ENCODE results near the gene PRCP. TPM values are rescaled to one million over a fixed set of nuclear protein-coding genes. Genes with fewer than 3 reads are reported as not detected.
A peak's percentile ranks its signal among the peaks of the same experiment; 100 is the strongest.

Gene PRCP
- total and polyA plus RNA-seq, 9 donors = 36.4 to 184 (median 62.8) TPM

- no peak for DNase-seq
- H3K4me3 ChIP-seq = no peak overlapping the region
- no peak overlapping the region for H3K27ac ChIP-seq
- no peaks in the 10 kb centered on the region for H3K36me3 ChIP-seq
- peaks cover 14% of the 10 kb centered on the region for H3K4me1 ChIP-seq (ENCODE audit: insufficient read depth)
- 57 to 68% (median 64%) methylated on average over 4 of the region's 4 CpGs for WGBS, 3 donors
- no peaks in the 10 kb centered on the region for H3K27me3 ChIP-seq
- no peaks in the 10 kb centered on the region for H3K9me3 ChIP-seq
- no peak for TF ChIP-seq CTCF (IDR thresholded peaks at IDR 0.05)
- TF ChIP-seq POLR2A (IDR thresholded peaks at IDR 0.05) = no peak
- no peak for TF ChIP-seq EP300 (IDR thresholded peaks at IDR 0.05)
- intact Hi-C loops (cut with DNase I) = no loop called here
Measured at GRCh38 chr11:82791779-82792178, 108.5 kb downstream of the PRCP start.

- intact Hi-C loops (cut with DNase I) = no loop called here
- Histone ChIP-seq H3K27ac (no peak overlapping the region), H3K36me3 (no peaks in the 10 kb centered on the region), H3K9me3 (no peaks in the 10 kb centered on the region), H3K4me1 (ENCODE audit: insufficient read depth) (peaks cover 14% of the 10 kb centered on the region), H3K27me3 (no peaks in the 10 kb centered on the region), H3K4me3 (no peak overlapping the region)
- DNase-seq = peak in 4 of 5 donors; percentile 31 to 48 (median 36)
- TF ChIP-seq EP300 (IDR thresholded peaks at IDR 0.05) (no peak), CTCF (IDR thresholded peaks at IDR 0.05) (no peak), POLR2A (IDR thresholded peaks at IDR 0.05) (no peak)
- WGBS, 3 donors = 10 to 16% (median 13%) methylated on average over 5 of the region's 5 CpGs
Measured at GRCh38 chr11:82790723-82791484, 109.3 kb downstream of the PRCP start.

- 95 to 96% (median 96%) methylated on average over 4 of the region's 4 CpGs for WGBS, 3 donors
- Histone ChIP-seq H3K4me3 (no peak overlapping the region), H3K36me3 (no peaks in the 10 kb centered on the region), H3K27me3 (no peaks in the 10 kb centered on the region), H3K27ac (no peak overlapping the region), H3K9me3 (no peaks in the 10 kb centered on the region), H3K4me1 (ENCODE audit: insufficient read depth) (peaks cover 14% of the 10 kb centered on the region)
- TF ChIP-seq EP300 (IDR thresholded peaks at IDR 0.05) (no peak), CTCF (IDR thresholded peaks at IDR 0.05) (no peak), POLR2A (IDR thresholded peaks at IDR 0.05) (no peak)
- intact Hi-C loops (cut with DNase I) = no loop called here
- no peak for DNase-seq
Measured at GRCh38 chr11:82787981-82788380, 112.2 kb downstream of the PRCP start.

GRCh38 chr11:82786836-82787235, 113.4 kb downstream of the PRCP start:
- no peak for TF ChIP-seq POLR2A (IDR thresholded peaks at IDR 0.05)
- no peak for TF ChIP-seq CTCF (IDR thresholded peaks at IDR 0.05)
- TF ChIP-seq EP300 (IDR thresholded peaks at IDR 0.05) = no peak
- WGBS, 3 donors = 84 to 89% (median 84%) methylated on average over 3 of the region's 3 CpGs
- no peak overlapping the region for H3K27ac ChIP-seq
- peaks cover 13% of the 10 kb centered on the region for H3K4me1 ChIP-seq (ENCODE audit: insufficient read depth)
- H3K27me3 ChIP-seq = no peaks in the 10 kb centered on the region
- no peak overlapping the region for H3K4me3 ChIP-seq
- intact Hi-C loops (cut with DNase I) = no loop called here
- DNase-seq = no peak
- no peaks in the 10 kb centered on the region for H3K36me3 ChIP-seq
- no peaks in the 10 kb centered on the region for H3K9me3 ChIP-seq

Data from ovary (tissue), 9 donors.